GM19455 (cell line): Measurements from ENCODE around the gene XK.
"Not testable (repeated sequence)": the region's sequence is repeated elsewhere in the genome, so short reads cannot be mapped to it uniquely, and the experiment has no call there.

Experiments
- ATAC-seq: cut with Tn5 transposase; IDR thresholded peaks from one replicate; pipeline ENCODE4 v1.9.1; 2021; ENCODE audit not compliant: unreplicated experiment

The XK gene, protein sequence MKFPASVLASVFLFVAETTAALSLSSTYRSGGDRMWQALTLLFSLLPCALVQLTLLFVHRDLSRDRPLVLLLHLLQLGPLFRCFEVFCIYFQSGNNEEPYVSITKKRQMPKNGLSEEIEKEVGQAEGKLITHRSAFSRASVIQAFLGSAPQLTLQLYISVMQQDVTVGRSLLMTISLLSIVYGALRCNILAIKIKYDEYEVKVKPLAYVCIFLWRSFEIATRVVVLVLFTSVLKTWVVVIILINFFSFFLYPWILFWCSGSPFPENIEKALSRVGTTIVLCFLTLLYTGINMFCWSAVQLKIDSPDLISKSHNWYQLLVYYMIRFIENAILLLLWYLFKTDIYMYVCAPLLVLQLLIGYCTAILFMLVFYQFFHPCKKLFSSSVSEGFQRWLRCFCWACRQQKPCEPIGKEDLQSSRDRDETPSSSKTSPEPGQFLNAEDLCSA

DNA sequence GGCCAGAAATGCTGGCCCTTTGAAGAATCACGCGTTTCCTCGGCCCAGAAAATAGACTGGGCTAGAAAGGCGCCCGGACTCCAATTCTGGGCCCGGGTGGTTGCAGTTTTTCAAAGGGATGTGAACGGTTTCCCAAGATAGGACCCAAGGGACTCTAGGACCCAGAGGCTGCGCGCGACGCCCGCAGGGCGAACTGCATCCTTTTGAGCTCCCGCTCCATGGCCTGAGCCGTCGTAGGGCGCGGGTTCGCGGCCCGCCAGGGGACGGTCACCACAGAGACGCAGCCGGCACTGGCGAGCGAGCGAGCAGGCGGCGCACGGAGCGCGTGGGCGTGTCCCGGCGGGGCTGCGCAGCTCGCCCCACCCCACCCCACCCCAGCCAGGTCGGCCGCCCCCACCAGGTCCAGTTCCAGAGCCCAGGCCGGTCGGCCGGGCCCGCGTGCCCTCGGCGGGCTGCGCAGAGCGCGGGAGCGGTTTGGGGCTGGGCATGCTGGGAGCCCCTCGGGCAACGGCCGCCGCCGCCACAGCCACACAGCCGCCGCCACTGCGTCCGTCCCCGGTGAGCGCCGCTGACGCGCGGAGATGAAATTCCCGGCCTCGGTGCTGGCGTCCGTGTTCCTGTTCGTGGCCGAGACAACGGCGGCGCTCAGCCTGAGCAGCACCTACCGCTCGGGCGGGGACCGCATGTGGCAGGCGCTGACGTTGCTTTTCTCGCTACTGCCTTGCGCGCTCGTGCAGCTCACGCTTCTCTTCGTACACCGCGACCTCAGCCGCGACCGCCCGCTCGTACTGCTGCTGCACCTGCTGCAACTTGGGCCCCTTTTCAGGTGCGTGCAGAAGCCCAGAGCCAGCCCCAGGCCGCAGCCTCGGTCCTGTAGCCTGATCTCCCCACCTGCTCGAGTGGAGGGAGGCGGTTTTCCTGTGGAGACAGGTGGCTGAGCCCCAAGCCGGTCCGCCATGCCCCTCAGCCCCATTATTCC lies at the start of gene XK:
Gene XK, plus strand, starts transcription at position 411 of the 979 bp plus-strand sequence. Its CDS starts 171 bp downstream, at position 582.
- no peak for ATAC-seq

DNA sequence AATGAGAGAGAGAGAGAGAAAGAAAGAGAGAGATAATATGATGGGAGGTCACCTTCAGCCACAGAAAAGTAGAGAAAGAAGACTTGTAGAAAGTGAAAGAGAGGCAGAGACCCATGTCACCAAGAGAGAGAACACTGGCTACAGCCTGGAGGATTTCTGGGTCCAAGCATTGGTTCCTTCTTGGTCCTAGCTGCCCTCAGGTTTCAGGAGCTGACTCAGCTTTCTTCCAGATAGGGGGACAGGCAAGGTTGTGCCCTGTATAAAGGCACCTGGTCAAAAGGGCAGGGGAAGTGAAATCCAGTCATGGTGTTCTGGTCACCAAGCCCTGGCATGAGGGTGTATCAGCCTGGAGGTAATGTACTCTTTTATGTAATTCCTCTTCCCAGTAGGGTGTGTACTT lies 47.5 kb upstream of the XK start:
- no peak for ATAC-seq

DNA sequence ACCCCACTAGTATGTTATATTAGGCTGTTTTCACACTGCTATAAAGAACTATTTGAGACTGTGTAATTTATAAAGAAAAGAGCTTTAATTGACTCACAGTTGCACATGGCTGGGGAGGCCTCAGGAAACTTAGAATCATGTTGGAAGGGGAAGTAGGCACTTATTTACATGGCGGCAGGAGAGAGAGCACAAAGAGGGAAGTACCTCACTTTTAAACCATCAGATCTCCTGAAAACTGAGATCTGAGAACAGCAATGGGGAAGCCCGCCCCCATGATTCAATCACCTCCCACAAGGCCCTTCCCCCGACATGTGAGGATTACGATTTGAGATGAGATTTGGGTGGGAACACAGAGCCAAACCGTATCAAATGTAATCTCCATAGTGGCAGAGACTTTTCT lies 45.4 kb upstream of the XK start:
- no peak for ATAC-seq

DNA sequence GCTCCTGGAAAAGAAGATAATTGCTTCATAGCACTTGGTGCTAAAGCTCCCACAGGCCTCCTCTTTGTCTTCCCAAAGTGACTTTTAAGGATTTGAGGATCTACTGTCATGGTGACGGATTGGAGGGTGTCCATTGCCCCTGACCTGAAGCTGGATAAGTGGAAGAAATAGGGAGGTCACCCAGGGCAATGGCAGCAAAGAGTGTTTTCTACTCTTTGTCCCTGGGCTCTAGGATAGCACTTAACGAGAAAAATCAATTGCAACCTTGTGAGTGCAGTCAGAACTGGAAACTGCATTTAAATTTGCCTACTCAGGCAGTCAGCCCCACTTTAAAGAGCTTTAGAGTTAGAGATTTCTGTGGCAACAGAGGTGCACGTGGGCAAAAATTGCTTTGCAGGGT lies 43.7 kb upstream of the XK start:
- no peak for ATAC-seq

DNA sequence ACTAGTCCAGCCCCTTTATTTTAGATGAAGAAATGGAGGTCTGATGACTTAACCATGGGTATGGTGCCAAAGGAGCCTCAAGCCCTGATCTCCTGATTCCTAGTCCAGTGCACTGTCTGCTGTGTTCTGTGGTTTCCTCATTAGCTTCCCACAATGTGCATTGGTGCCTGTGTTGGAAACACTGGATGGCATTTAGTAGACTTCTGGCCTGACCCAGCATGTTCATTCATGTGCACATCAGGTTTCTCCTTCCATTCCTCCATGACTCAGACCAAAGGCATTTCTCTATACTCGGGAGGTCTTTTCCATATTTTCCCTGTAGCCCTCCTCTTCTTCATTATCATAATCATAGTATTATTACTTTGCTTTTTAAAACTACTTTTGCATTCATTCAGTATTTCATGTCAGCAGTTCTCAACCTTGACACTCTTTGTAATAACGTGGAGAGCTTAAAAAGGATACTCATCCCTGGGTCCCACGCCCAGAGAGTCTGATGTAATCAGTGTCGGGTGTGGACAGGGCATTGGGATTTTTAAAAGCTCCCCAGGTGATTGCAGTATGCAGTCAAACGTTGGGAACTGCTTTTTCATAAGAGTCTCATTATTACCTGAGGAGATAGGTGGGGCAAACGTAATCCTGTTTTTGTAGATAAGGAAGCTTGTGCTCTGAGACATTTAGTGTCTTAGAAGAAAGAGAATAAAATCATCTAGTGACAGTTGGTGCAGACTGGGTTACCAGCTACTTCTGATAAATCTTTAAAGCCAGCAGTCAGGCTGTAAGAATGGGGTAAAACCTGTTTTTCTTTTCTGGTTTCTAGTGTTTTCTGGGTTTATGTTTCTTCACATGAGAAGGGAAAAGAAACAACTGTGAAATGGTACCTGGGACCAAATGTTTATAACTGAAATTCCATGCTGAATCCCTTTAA lies 40.9 kb upstream of the XK start:
- no peak for ATAC-seq

DNA sequence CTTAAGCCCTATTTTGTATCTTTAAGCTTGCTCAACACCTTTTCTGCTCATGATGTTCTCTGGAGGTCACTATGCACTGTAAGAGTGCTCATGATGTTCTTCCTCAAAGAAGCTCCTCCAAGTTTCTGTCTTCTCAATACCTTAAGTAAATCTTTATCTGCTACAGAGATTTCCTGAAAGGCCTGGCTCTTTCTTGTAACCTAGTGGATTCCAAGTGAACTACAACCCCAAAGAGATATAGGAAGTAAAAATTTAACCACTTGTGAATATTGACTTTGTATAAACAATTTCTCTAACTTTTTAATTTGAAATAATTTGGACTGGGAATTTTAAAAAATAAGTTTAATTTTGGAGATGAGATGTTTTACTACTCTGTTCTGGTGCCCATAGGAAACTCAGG lies 39.3 kb upstream of the XK start:
- no peak for ATAC-seq

DNA sequence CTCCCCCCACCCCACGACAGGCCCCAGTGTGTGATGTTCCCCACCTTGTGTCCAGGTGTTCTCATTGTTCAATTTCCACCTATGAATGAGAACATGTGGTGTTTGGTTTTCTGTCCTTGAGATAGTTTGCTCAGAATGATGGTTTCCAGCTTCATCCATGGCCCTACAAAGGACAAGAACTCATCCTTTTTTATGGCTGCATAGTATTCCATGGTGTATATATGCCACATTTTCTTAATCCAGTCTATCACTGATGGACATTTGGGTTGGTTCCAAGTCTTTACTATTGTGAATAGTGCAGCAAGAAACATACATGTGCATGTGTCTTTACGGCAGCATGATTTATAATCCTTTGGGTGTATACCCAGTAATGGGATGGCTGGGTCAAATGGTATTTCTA lies 34.7 kb upstream of the XK start:
- not testable (repeated sequence) for ATAC-seq

DNA sequence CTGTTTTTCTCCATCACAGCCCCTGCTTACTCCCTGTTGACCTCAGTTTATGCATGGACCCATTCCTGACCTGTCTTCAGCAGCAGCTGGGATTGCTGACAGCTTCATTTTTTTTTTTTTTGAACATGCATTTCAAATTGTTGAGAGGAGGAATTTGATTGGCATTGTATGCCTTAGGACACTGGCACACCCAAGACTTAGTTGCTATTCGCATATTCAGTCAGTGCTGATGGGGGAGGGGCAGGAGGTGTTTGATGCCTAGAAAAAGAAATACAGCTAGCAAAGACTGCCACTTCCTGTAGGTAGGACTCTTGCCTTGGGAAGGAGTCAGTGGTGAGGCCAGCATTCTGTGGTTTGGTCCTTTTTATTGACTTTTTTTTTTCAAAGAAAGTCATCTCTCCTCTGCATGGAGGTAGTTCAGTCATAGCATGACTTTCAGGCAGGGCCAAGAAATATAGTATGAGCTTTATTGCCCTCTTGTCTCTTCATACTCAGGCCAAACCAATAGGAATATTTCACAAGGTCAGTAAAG lies 33.6 kb upstream of the XK start:
- ATAC-seq = no peak

DNA sequence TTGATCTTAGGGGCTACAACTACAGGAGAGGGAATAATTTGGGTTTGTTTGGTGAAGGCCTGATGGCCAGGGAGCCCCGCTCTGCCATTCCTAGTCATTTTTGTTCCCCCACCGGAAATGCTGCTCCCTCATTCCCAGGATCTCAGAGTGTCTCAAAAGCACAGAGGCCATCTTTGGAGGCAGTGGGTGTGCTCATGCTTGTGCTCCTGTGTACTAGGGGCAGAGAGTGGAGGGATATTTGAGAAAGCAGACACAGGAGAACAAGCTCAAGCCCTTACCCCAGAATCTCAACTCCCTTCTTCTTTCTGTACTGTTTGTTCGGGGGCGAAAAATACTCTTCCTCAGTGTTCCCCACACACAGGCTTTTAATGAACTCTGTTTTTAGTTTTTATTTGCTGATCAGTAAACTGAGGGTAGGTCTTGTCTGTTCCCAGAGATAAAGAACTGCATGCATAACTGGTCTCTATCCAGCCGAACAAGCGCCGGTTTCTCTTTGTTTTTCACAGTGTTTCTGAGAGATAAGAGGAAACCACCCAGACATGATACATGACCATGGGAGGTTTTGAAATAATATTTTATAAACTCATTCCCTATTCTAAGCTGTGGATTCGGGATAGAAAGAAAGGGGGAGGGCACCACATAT lies 32.9 kb upstream of the XK start:
- ATAC-seq = no peak

DNA sequence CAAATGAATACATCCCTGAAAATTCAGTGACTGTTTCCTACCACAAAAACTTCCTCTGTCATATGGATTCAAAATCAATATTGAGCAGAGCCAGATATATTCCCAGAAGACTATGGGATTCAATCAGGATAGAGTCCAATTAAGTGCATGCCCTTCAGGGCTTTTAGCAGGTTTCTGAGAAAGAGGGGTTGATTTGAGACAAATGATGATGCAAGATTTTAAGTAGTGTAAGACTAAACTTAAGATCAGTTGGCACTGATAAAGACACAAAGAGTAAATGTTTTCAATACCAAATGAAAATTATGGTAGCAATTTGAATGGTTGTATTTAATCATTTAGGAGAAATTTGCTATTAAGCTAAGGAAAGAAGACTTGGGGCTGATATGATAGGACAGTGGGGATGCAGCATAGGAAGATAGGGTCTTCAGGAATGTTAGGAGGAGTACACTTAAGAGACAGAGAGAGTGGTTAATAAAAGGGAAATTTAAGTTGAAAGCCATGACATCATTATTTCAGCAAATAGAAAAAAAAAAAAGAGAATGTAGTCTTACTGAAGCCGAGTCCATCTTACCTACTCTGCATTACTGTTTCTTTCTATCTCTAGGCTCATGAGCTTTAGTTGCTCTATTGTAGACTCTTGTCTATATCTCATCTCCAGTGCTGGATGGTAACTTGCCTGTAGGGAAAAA lies 32.0 kb upstream of the XK start:
- no peak for ATAC-seq

DNA sequence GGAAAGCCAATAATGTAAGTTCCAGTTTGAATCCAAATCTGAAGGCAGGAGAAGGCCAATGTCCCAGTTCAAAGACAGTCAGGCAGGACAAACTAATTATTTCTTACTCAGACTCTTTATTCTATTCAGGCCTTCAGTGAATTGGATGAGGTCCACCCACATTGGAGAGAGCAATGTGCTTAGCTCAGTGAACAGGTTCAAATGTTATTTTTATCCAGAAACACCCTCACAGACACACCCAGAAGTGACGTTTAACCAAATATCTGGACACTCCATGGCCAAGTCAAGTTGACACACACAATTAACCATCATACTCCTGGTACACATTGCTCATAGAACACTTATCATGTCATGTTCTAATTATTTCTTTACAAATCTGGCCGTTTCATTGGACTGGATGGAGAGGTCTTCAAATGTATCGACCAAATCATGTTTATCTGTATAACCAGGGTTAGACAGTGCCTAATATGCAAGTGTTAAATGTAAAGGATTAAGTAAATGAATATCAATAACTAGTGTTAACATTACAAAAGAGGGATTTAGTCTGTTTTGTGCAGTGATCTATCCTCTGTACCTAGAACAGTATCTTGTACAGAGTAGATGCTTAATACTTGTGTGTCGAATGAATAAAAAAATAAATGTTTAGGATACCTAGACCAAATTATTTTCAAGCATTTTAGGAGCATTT lies 27.1 kb upstream of the XK start:
- ATAC-seq = no peak

DNA sequence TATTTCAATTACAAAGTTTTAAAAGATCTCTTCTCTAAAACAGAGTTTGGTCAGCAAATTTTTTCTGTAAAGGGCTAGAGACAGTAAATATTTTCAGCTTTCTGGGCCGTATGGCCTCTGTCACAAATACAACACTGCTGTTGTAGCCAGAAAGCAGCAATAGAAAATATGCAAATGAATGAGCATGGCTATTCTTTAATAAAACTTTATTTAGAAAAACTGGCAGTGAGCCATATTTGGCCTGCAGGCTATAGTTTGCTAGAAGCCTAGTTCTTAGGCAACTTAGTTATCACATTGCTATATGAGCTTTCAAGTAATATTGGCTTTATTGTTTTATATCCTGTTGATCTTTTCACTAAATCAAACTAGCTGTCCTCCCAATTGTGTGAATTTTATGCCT lies 26.5 kb upstream of the XK start:
- ATAC-seq = no peak

DNA sequence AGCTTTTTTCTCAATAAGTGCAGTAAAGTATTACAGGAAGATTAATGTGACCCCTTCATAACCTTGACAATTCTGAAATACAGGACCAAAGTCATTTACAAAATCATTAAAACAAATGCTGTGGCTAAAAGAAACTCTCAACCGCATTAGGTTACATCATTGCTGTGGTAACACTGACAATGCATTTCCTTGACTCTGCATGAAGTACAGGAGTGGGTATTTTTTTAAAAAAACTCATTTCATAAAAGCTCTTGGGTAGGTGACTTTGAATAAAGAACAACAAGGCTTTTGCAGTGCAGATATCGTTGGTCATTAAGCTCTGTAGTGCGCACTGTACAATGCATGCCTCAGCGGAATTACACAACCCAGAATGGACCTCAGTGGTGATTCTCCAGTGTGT lies 23.4 kb upstream of the XK start:
- no peak for ATAC-seq

DNA sequence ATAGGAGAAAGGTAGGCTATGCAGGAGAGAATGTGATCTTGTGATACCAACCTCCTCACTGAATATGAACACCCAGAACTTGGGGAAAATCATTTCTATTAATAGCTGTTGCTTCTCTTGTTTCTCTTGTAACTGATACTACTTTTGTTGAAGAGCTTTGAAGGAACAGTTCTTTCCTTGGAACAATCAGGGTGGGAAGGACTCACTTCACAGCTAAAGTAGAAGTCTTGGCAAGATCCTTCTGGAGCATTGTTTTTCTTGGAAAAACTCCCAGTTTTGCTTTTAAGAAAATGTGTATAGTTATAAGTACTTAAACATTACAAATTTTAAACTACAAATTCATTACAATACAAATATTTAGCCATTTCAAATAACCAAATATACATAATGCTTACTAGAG lies 19.1 kb upstream of the XK start:
- ATAC-seq = no peak

DNA sequence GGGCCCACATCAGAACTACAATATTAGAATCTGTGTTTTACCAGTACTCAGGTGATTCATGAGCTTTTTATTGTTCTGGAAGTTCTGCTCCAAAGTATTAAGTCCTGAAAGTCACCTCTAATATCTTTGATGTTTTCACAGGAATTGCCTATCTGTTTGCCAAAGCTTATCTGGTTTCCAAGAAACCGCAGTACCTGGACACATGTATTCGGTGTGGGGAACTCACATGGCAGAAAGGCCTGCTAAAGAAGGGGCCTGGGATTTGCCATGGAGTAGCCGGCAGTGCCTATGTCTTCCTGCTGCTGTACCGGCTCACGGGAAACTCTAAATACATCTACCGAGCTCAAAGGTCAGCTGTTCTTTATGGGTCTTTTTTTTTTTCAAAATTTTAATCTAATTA lies 18.4 kb upstream of the XK start:
- no peak for ATAC-seq

DNA sequence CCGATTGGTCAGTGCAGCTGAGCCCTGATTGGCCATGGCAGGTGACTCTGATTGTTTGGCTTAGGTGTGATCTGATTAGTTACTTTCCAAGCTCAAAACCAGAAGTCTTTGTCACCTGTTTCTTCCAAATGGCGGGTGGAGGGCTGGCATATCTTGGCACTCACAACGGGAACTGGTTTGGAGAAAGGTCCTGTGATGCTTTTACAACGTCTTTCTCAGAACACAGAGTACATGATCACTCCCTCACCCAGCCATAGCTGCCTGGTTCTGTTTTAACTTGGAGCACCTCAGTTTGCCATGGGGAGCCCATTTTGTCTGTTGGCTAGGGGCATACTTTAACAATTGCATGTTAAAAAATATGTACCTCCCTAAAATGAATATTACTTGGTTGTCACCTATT lies 13.0 kb upstream of the XK start:
- no peak for ATAC-seq

DNA sequence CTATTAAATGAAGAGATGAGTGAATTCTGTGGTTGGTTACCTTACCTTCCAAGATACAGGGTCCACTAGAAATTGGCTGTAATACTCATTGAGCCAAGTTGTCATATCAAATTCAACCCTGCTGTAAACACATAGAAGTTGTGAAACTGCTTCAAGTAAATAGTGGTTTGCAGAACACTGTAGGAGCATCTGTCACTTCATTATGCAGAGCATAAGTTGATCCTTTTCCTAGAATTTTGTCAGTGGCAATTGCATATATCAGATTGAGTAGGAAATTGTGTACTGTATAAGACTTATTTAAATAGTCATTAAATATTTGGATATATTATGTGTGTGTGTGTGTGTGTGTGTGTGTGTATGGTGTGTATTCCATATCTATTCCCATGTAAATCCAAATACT lies 8.8 kb upstream of the XK start:
- ATAC-seq = no peak

DNA sequence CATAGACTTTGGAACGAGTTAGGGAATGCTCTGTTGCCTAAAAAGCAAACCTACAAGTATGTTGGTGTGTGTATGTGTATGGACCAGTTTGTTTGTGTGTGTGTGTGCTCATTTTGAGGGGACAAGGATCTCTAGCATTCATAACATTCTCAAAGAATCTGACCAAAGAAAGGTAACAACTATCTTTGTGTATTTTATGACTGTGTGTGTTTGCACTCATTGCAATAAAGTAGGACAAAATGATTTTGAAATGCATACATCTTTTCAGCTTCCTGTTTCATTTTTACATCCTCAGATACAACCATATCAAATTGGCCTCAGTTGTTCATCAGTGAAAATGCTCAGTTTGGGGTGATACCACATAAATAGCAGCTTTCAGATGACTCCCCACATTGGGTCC lies 8.3 kb upstream of the XK start:
- ATAC-seq = no peak

DNA sequence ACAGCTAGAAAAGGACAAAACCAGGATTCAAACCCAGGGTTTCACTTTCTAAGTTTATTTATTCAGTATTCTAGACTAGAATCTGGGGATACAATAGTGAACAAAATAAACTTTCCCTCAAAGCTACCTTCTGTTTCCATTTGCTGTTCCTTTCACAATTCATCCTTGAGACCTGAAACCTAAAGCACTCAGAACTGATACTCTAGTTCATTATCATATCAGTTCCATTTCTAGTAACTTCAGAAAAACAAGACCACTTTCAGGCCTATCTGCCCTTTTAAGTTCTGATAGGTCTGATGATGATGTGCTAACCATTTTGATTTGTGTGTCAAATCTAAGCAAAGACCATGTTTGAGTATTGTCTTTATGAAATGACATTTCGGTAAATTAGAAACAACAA lies 7.8 kb upstream of the XK start:
- ATAC-seq = peak; percentile 79
